Measurements from ENCODE around the gene PLPPR3.

DNA sequence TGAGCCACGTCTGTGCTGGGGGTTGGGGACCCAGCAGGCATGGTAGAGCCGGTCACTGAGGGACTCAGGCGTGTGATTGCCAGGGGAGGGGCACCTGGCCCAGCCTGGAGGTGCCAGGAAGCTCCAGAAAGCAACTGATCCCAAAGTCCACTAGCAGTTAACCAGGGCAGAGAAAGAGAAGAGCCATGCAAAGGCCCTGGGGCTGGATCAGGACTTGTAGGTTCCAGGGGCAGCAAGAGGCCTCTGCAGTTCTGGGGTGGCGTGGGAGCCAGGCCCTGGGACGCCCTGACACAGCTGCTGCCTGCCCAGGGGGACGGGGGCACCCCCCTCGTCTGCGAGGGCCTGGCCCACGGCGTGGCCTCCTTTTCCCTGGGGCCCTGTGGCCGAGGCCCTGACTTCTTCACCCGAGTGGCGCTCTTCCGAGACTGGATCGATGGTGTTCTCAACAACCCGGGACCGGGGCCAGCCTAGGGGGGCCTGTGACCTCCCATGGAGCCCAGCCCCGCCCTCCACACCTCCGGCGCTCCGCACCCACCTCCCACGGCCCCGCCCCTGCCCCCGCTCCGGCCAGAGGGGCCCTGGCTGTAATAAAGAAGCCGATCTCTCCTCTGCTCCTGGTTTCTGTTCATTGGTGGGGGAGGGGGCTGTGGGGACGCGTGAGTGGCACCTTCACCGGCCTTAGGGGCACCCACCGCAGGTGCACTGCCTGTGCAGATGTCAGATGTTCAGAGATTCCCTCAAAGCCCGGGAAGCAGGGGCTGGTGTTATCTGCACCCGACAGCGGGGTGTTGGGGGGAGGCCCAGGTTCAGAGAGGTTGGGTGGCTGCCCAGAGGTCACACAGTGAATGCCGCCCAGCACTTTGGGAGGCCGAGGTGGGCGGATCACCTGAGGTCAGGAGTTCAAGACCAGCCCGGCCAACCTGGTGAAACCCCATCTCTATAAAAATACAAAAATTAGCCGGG is 9.9 kb upstream of the PLPPR3 start:
- TF ChIP-seq, protein P1, sequence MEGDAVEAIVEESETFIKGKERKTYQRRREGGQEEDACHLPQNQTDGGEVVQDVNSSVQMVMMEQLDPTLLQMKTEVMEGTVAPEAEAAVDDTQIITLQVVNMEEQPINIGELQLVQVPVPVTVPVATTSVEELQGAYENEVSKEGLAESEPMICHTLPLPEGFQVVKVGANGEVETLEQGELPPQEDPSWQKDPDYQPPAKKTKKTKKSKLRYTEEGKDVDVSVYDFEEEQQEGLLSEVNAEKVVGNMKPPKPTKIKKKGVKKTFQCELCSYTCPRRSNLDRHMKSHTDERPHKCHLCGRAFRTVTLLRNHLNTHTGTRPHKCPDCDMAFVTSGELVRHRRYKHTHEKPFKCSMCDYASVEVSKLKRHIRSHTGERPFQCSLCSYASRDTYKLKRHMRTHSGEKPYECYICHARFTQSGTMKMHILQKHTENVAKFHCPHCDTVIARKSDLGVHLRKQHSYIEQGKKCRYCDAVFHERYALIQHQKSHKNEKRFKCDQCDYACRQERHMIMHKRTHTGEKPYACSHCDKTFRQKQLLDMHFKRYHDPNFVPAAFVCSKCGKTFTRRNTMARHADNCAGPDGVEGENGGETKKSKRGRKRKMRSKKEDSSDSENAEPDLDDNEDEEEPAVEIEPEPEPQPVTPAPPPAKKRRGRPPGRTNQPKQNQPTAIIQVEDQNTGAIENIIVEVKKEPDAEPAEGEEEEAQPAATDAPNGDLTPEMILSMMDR (IDR thresholded peaks at IDR 0.05 in 8 of 11, conservative IDR thresholded peaks at IDR 0.05 in 3 of 11): no peak
- TF ChIP-seq POLR2AphosphoS5 (IDR thresholded peaks at IDR 0.05) (no peak), POLR2A (IDR thresholded peaks at IDR 0.05) (no peak)
